Bronchial epithelial cell (primary cell): ENCODE data around the gene LILRB5. TPM values are rescaled to one million over a fixed set of nuclear protein-coding genes. Genes with fewer than 3 reads are reported as not detected.
"Not testable (repeated sequence)": the region's sequence is repeated elsewhere in the genome, so short reads cannot be mapped to it uniquely, and the experiment has no call there.

ENCODE experiments used
- DNase-seq: peaks from one replicate; pipeline ENCODE4 v3.0.0-alpha.2; 2010; ENCODE audit warnings: low read depth
- FAIRE-seq: peaks from 2 replicates; lab custom pipeline; 2011; peaks lifted over from hg19 to GRCh38; lab: Jason Lieb, UNC
- H3K27me3 ChIP-seq: 2 replicates; pipeline ENCODE4 v1.5.1; 2011; ENCODE audit warnings: low read length; ENCODE audit not compliant: control insufficient read depth, insufficient read depth
- H3K36me3 ChIP-seq: 2 replicates; pipeline ENCODE4 v1.5.1; 2011; ENCODE audit warnings: low read length; ENCODE audit not compliant: control insufficient read depth, insufficient read depth
- H3K4me3 ChIP-seq: 2 replicates; pipeline ENCODE4 v1.5.1; 2011; ENCODE audit warnings: mild to moderate bottlenecking, low read depth, low read length, control low read depth
- CTCF ChIP-seq: IDR thresholded peaks from 2 replicates; pipeline ENCODE4 v1.5.1; 2011; ENCODE audit warnings: mild to moderate bottlenecking, moderate library complexity, low read length, control low read depth, inconsistent platforms; ENCODE audit not compliant: insufficient read depth, severe bottlenecking
- total RNA-seq: library from RNA; depleted of rRNA; stranded (reverse); fragments of >200 nt; gene quantifications from 2 replicates; pipeline ENCODE4 v1.2.1, GENCODE V29; 2014

Gene LILRB5
- total RNA-seq, 1 donor from 2014 or later, result not detected

- not testable (repeated sequence) for DNase-seq, FAIRE-seq, H3K36me3 ChIP-seq, H3K4me3 ChIP-seq, H3K27me3 ChIP-seq
Observed at GRCh38 chr19:54240372-54241336, 16.4 kb downstream of the LILRB5 start.

GRCh38 chr19:54239491-54240371 is 17.3 kb downstream of the LILRB5 start:
- H3K36me3 ChIP-seq, DNase-seq, H3K27me3 ChIP-seq, FAIRE-seq, H3K4me3 ChIP-seq: not testable (repeated sequence)

GRCh38 chr19:54233941-54234340 is 23.1 kb downstream of the LILRB5 start:
- no peak for FAIRE-seq
- Histone ChIP-seq H3K4me3 (no peak overlapping the region), H3K36me3 (no peaks in the 10 kb centered on the region), H3K27me3 (no peaks in the 10 kb centered on the region)
- TF ChIP-seq CTCF, result no peak
- no peak for DNase-seq

DNA sequence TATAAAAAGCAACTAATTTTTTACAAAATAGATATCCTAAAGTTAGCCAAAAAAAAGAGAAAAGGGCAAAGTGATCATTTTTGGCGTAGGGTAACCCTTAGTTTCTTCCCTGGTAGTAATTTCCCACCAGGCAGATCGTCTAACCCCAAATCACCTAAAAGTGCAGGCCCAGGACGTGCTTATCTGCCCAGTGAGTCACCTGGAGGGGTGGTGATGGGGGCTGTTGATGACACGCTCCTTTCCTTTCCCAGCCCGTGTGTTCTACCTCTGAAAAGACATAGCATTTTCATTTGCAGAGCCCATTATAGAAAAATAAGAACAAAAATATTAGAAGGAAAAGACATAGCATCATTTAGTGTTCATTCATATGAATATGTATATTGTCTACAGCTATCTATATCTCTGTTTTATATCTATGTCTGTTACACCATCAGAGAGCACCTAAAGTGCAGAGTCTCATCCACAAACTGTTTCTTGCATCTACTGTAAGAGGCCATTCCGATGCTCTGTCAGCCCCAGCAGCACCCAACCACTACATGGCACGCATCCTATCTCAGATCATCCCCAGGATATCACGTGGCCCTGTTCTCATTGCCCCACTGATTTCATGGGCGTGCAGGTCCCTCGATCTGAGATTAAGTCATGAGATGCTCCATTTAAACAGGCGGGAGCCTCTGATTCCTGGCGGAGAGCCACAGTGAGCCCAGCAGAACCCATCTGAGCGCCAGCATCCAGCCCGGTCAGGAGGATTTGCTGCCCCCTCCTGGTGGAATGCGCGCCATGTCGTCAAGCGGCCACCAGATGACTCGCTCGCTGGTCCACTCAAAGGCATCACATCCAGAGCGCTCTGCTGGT is 25.8 kb downstream of the LILRB5 start:
- no peaks in the 10 kb centered on the region for H3K36me3 ChIP-seq
- DNase-seq (peak; percentile 44), FAIRE-seq (no peak)

GRCh38 chr19:54230031-54230430 is 27.0 kb downstream of the LILRB5 start:
- FAIRE-seq (no peak), DNase-seq (no peak)
- H3K36me3 ChIP-seq, result no peaks in the 10 kb centered on the region
- H3K27me3 ChIP-seq, result no peaks in the 10 kb centered on the region
- H3K4me3 ChIP-seq, result no peak overlapping the region
- no peak for TF ChIP-seq CTCF

More for the DNA sequence above, 25.8 kb downstream of the LILRB5 start:
- Histone ChIP-seq H3K27me3 (no peaks in the 10 kb centered on the region), H3K4me3 (no peak overlapping the region)
- TF ChIP-seq CTCF, result peak; percentile 96

- no peak for TF ChIP-seq CTCF
- FAIRE-seq, result no peak
- H3K27me3 ChIP-seq, result no peaks in the 10 kb centered on the region
- H3K36me3 ChIP-seq, result no peaks in the 10 kb centered on the region
- no peak overlapping the region for H3K4me3 ChIP-seq
- DNase-seq, result no peak
Observed at GRCh38 chr19:54229146-54229545, 27.9 kb downstream of the LILRB5 start.

- DNase-seq, FAIRE-seq, H3K4me3 ChIP-seq, H3K27me3 ChIP-seq, H3K36me3 ChIP-seq: not testable (repeated sequence)
Observed at GRCh38 chr19:54224619-54225018, 32.5 kb downstream of the LILRB5 start.

DNA sequence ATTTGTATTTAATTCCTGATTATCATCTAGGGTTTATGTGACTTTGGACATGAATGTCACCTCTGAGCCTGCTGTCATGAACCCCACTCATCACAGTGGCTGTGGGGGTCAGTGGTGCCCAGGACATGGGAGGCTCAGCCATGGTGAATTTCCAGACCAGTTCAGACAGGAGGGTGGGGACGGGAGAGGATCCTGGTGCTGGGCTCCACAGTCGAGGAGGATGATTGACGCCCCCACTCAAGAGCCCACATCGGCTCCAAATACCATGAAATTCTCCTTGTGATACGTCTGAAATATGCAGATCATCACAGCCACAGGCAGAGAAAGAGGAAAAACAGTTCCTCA is 33.2 kb downstream of the LILRB5 start:
- DNase-seq, H3K36me3 ChIP-seq, H3K27me3 ChIP-seq, FAIRE-seq, H3K4me3 ChIP-seq: not testable (repeated sequence)
